ENCODE results near the gene ADISSP.

Gene ADISSP

DNA sequence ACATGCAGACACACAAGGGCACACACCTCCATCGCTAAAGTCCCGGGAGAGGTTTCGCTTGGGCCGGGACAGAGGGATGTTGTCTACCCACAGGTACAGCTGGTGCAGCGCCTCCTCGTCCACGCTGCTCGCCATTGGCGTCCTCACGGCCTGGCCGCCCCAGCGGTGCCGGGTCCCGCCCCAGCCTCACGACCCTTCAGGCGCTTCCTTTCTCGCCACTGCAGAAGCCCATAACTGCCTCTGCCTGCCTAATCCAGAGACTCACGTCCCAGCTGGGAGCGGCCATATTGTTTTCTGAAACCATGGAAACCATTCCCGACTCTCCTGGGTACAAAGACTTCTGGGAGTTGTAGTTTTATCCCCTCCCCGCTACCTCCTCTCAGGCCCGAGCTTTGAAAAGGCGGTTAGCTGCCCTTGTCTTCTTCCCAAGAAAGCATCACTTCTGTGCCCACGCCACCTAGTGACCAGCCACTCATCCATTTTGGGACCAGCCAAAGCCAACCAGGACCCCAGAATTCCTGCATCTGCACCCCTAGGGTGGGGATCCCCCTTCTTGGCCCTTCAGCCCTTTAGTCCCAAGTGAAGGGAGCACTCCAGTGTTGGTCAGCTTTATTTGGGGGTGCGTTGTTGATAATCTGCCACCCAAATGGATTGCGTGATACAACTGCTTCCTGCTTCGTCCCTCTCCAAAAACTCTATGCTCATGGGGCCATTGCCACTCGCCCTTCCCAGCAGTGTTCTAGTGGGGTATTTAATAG, 13.8 kb upstream of the ADISSP start, which contains the start of gene SPEF1:
TSS of gene SPEF1 (minus strand) at position 296 of the 758 bp plus-strand sequence. CDS start at position 135, 161 bp downstream.
- DNase-seq (ENCODE audit: low read depth), result peak; percentile 98

DNA sequence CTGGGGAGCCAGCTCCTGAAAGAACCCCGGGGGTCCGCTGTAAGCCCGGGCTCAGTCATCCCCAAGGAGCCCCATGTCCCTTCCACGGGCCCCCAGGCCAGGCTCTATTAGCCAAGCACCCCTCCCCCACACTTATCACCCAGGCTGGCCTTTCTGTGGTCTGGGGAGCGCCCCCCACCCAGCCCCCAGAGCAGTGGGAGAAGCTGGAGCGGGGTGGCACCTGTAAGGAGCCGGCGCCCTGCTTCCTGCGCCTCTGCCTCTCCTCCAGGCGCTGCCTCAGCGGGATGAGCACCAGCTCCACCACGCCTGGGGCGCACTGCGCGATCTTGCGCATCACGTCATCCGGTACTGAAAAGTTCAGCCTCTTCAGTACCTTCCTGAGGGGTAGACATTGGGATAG, 11.4 kb upstream of the ADISSP start:
- no peak for DNase-seq (ENCODE audit: low read depth)

DNA sequence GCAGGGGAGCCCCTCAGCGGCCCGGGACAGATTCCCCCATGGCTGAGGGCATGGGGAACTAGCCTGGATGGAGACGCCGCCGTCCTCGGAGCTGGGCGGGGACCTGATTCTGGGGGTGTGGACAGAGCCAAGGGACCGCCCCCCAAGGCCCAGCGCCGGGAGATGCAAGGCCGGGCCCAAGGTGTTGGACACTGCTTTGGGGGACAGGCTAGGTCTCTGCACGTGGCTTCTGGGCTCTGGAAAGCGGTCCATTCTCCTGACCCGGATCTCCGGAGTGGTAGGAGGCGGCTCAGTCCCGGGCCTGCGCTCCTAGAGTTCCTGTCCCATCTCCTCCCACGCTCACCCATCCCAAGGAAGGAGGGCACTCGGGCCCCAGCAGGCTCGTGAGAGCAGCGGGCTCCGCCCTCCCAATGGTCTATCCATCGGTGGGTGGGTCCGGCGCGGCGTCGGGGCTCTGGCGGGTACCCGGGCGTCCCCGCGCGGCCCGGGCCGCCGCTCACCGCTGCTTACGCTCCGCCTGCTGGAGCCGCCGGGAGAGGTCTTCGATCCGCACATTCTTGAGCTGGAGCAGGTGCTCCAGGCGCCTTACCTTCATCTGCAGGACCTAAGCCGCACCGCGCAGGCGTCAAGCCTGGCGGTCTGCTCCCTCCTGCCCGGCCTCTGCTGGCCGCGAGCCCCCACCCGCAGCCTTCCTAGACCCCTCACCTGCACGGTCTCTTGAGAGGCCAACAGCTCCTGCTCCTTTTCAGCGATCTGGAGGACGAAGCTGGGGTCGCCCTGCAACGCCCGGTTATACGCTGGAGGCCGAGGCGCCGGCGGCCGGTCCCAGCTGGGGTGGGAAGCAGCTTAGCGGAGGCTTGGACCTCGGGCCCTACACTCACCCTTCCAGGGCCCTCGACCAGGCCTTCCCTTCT, 10.4 kb upstream of the ADISSP start:
- DNase-seq (ENCODE audit: low read depth), result peak; percentile 64

GRCh38 chr20:3777381-3777715, 9.8 kb upstream of the ADISSP start:
- DNase-seq (ENCODE audit: low read depth), result no peak

DNA sequence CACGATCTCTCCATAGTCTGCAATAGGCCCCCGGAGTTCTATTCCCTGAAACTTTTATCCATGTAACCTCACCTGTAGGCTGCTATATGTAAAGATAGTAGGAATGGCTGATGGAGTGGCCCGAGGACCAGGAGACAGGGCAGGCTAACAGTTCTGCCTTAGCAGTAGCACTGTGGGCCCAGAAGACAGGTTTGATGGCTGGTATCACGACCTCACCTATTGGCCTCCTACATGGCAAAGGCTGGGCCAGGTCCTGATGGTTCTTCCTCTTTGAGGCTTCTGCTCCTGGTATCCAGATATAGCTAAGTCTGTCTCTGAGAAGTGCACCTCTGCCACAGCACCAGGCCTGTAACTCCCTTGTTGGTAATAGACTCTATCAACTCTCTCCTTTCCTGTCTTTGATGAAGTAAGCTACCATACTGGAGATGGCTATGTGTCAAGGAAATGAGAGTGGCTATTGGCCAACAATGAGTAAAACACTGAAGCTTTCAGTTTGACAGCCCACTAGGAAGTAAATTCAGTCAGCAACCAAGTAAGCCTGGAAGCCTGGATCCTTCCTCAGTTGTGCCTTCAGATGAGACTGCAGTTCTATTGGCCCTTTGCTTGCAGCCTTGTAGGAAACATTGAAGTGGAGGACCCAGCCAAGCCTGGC, 8.0 kb upstream of the ADISSP start:
- DNase-seq (ENCODE audit: low read depth), result no peak

DNA sequence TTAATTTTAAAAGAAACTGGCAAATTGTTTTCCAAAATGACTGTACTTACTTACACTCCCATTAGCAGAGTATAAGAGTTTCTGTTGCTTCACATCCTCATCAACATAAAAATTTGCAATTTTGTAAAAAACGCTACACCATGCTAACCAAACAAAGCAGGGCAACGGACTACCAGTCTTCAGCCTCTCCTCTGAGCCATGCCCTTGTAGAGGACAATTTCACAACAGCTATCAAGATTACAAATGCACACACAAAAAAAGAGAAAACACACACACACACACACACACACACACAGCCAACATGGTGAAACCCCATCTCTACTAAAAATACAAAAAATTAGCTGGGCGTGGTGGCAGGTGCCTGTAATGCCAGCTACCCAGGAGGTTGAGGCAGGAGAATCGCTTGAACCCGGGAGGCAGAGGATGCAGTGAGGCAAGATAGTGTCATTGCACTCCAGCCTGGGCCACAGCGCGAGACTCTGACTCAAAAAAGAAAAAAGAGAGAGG, 4.1 kb upstream of the ADISSP start:
- DNase-seq (ENCODE audit: low read depth), result no peak

- DNase-seq (ENCODE audit: low read depth), result peak; percentile 89
Observed at GRCh38 chr20:3768342-3769130, 983 bp upstream of the ADISSP start.

GRCh38 chr20:3767110-3767426, 485 bp downstream of the ADISSP start:
- peak; percentile 25 for DNase-seq (ENCODE audit: low read depth)

DNA sequence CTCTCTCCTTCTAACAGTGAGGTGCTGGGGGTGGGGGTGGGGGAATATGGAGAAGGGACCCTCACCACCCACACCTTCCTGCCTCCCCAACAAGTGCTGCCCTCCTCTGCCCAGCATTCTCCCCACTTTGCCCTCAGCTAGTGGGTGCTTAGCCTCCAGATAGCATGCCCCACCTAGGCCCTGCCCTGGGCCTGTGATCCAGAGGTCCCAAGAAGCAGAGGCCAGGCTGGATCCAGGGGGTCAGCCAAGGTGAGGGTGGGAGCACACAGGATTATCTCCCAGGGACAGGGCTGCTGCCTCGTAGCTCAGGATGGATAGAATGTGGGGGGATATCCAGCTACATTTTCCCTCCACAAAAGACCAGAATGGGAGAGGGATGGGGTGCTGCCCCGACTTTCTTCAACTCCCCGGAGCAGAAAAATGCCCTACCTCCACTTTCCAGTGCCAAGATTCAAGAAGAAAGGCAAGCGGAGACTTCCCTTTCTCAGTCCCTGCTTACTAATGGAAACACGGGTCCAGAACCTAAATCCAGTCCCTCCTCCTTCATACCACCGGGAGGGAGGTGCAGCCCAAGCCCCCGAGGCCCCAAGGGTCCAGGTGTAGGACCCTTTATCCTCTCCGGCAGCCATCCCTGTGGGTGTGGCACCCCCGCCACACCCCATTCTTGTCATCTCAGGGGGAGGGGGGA, 987 bp downstream of the ADISSP start:
- no peak for DNase-seq (ENCODE audit: low read depth)

DNA sequence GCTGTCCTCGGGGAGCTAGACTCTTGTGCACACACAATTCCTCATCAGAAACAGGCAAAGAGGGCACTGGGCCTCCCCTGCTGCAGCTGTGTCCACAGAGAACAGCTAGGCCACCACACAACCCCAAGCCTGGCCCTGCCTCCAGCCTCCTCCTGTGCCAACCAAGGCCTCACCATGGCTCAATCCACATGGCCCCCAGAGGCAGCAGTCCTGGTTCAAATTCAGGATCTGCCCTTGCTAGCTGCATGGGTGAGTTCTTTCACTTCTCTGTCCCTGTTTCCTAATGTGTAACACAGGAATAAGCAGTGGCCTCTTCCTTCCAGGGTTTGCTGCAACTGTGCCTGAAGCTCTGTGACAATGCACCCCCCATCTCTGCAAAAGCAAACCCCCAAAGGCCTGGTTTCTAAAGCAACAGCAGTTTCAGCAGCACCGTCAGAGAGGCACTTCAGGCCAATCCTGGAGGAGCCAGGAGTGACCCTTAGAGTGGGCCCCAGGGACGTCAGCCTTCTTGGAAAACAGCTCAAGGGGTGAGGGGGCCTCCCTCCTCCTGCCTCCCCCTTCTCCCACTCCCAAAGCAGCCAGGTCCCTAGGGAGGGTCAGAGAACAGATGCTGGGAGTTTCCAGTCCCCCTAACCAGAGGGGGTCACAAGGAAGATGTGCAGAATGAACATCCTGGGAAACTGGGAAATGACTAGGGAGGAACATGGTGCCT, 2.2 kb downstream of the ADISSP start:
- no peak for DNase-seq (ENCODE audit: low read depth)

- DNase-seq (ENCODE audit: low read depth), result no peak
Observed at GRCh38 chr20:3764659-3765058, 2.9 kb downstream of the ADISSP start.

DNA sequence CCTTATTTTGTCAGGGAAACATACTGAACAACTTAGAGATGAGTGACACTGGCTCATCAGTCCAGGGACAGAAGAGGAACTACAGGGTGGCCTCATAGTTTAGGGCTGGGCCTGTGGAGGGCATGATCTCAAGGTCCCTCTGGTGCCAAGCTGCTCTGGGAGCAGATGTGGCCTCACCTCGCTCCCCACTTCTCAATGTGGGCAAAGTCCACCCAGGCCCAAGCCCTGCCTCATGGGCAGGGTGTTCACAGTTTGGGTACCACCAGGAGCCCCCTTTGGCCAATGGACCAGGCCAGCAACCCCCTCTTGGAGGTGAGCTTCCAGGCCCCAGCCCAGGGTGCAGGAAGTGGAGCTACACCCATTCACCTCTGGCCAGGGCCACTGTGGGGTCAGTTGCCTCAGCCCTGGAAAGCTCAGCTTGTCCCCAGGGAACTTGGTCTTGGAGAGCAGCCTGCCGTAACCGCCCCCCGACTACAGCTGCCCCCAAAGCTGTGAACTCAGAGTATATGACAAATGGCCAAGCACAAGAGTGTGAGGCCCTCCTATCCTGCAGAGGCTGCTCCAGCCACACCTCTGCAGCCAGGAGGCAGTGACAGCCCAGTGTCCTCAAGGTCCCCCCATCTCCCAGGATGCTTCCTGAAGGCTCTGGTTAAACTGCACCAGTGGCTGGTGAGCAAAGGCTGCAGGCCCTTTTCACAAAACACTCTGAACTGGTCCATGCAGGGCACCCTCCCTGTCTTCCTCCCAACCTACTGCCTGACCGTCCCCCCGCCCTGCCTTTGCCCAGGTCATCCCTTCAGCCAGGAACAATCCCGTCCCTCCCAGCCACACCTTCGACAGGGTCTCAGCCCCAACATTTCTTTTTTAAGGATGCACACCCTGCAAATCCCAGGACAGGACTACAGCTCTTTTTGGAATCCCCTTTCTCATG, 3.6 kb downstream of the ADISSP start:
- DNase-seq (ENCODE audit: low read depth), result no peak

DNA sequence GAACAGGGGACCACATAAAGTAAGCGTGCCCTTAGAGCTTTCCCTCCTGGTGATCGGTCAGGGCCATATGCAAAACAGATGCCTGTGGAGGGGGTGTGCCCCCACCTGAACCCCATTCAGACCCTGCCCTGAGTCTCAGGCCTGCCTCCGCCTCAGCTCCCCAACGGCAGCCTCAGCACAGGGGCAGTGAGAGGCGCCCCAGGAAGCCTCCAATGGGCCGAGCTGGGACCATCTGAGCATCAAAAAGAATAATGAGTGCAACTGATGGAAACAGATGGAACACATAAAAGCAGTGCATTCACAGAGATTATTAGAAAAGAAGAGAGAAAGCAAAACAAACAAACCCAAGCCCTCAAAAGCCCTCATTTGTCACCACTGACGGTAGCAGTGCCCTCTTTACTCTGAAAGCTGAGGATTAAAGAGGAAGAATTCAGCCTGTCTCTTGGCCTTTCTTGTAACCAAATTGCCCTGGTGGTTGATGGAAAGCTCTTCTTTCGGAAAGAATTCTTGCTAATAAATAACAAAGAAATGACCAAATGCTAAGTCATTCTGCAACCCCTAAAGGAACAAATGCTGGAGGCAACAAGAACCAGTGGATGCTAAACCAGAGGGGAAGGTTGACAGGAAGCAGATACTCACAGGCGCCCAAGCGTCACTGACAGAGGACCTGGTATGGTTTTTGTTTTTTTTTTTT, 6.8 kb downstream of the ADISSP start:
- peak; percentile 78 for DNase-seq (ENCODE audit: low read depth)

GRCh38 chr20:3759884-3760283, 7.7 kb downstream of the ADISSP start:
- no peak for DNase-seq (ENCODE audit: low read depth)

DNA sequence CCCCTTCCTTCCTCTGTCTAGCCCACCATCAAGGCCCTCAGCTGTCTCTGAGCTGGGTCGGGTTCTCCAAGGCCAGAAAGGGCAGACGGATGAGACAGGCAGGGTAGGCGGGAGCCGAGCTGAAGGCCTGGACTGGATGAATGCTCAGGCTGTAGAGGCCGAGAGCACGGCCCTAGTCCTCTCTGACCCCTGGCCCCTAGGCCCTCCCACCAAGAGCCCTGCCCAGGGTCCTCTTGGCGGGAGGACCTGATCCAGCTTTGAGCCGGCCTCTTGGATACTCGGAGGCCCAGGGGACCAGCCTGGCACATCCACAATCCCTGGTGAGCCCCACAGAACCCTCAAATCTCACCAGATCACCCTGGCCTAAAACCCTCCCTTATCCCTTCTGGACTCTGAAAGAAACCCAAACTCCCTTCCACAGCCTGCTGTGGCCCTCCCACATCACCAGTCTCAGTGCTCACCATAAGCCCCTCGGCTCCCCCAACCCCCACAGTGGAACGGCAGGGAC, 8.2 kb downstream of the ADISSP start:
- DNase-seq (ENCODE audit: low read depth), result no peak

DNA sequence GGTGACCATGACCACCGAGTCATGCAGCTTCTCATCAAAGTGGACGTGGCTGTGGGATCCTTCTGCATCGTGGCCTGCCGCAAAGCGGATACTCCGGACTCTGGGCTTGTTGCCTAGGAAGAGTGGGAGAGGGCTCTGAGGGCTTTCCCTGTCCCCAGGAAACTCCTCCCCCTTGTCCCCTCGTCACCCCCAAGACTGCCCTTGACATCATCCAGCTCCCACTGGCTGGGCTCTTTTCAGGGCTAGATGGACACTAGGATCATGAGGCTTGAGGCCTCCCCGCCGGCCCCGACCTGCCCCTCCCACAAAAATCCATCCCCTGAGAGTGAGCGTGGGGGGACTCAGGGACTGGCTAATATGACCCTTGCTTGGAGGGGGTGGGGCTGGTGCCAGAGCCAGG, 9.0 kb downstream of the ADISSP start:
- DNase-seq (ENCODE audit: low read depth), result no peak

- no peak for DNase-seq (ENCODE audit: low read depth)
Observed at GRCh38 chr20:3757268-3757667, 10.3 kb downstream of the ADISSP start.

DNA sequence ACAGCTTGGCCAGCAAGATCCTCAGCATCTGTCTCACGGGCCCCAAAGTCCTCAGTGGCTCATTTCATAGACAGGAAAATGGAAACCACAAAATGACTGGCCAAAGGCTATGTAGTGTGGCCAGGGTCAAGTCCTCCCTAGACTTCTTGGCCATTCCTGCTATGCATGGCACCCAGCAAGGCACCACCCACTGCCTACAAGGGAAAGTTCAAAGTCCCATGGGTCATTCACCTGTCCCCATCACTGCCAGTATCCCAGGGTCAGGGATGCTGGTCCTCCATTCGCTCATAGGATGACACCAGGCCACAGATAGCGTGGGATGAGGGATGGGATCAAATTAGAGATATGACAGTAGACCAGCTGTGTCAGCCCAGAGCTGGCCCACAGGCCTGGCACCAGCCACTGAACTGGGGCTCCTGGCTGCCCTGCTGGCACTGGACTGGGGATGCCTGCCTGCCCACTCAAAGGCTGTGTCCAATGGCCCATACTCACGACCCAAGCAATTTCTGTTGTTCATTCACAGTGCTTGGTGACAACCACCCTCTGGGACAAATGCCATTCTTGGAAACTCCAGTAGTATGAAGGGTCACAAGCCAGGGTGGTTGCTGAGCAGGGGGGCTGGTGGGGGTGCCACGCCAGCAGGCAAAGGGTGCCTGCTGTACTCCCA, 11.6 kb downstream of the ADISSP start:
- no peak for DNase-seq (ENCODE audit: low read depth)
